Measurements from ENCODE around the gene ITGA11. TPM values are rescaled to one million over a fixed set of nuclear protein-coding genes. Genes with fewer than 3 reads are reported as not detected.

Gene ITGA11
- polyA plus RNA-seq, 3 donors = 2.3 to 2.9 (median 2.6) TPM

DNA sequence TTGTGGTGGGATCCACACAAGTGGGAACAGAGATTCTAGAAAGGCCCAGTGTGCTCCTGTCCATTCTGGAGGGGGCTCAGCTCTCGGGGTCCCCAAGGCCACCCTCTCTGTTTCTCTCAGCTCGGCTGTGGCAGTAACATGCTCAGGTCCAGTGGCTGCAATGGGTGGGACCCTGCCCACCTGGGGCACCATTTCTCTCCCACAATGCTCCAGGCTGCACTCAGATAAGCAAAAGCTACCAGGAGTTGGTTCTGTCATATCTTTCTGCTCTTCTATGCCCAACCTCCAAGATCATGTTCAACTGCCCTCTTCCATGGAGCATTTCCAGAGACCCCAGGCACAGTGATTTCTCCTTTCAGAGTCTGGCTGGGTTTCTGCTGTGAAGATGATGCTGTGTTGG is 40.8 kb downstream of the ITGA11 start:
- no peak for DNase-seq

DNA sequence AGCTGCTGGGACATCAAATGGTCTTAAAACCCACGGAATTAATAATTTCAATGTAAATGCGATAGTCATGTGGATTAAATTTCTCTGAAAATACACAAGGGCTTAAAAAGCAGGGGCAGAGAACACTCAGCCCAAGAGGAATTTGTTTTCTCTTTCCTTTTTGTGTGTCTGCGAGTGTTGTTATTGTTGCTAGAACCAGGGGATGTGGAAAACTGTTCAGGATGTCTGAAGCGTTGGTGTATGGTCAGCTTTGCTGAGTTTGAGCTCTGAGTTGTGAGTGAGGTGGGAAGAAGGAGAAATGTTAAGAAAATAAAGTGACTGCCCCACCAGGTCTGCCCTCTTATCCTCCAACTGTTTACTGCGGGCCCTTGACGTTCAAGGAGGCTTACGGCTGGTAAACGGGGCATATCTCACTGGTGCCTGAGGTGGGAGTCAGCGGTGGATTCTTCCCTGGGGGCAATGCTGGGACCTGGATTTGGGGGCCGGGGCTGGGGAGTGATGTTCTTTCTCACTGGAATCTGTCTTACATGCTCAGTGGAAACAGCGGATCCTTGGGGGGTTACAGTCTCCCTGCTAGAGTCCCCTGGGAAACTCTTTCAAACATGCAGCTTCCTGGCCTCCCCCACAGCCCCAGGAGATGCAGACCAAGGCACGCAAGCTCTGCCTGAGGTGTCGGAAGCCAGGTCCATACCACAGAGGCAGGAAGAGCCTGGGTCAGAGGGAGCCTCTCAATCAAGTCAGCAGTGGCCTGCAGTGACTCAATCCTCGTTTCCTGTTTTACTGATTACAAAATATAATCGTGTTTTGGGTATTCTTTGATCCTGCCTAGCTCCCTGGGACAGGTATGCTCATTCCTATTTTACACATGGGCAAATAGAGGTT is 41.8 kb downstream of the ITGA11 start:
- no peak for DNase-seq

DNA sequence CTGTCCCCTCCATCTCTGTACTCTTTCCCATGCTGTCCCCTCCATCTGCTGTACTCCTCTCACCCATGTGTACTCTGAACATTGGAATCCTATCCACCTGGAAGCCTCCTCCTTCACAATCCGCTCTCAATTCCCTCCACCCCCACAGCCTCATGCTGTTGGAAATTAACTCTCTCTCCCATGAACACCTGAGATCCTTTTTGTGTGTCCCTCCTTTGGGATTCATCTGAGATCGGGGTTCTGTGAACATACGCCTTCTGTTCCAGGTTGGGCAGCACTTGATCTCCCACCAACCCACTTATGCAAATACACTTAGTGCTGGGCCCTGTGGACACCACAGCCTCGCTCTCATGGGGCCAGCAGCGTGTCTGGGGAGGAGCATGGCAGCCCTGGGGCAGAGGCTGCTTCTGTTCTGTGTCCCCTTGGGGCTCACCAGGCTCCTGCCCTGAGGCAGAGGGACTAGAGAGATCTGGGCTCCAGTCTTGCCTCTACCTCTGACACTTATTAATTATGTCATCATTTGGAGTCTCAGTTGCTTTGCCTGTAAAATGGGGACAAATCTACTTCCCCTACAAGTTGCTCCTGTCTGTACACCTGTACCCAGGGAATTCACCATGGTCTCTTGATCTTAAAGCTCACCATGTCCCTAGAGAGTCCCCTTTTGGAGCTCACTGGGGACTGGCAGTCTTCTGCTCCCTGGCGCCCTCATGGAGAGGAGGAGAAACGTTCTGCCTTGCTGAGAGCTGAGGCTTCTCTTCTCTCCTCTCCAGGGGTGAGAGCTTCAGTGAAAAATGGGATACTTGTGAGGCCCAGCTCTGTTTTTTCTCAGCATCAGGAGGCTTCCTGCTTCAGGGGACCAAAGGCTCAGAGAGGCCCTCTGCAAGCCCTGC is 42.7 kb downstream of the ITGA11 start:
- no peak for DNase-seq

DNA sequence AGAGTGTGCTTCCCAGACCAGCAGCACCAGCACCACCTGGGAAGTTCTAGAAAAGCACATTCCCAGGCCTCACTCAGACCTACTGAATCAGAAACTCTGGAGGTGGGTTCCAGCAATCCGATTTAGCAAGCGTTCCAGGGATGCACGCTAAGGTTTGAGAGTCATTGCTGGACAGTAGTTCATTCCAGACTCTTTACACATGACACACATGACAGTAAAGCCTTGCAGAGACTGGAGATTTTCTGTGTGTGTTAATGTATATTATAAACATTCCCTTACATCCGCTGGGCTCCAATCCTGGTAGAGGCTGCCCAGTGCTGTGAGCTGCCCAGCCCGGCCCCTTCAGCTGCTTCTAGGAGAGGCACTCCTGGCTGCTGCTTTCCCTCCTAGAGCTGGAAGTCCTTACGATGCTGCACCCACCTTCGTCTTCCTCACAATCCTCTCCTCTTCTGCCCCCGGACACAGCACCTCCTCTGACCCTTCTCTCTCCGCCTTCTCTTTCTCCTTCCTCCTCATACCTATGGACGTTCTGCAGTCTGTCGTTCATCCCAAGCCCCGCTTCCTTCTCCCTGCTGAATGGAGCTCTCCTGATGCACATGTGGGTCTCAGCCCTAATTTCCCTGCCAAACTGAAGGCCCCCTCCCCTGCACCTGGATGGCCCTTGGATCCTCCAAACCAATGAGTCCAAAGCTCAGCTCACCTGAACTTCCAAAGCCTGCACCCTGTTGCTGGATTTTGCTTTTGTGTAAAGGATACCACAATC is 44.4 kb downstream of the ITGA11 start:
- no peak for DNase-seq

DNA sequence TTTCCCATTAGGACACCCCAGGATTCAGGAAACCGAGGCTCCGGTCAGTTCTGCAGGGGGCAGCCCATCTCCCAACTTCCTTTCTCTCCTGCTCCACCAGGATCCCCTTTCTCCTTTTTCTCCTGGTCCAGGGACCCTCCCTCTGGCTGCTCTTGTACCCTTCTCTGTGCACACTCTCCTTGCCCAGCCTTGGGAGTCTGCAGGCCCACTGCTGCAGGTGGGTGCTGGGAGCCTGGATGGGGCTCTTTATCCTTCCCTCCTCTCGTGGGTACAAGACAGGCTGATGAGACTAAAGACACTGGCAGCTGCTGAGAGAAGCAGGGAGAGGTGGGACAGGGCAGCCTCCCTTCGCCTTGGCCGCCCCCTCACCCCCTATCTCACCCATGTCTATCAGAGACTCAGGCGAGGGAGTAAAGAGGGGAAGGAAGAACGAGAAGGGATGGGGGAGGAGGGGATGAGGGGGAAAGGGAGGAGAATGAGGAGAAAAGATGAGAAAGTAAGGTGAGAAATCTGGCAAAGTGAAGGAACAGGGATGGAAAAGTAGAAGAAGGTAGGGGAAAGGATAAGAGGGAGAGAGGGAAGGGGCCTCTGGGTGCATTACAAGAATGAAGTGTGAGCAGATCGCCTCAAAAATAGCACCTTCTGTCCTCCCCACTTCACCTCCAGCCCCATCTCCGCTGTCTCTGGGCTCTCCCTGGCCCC is 45.2 kb downstream of the ITGA11 start:
- no peak for DNase-seq

DNA sequence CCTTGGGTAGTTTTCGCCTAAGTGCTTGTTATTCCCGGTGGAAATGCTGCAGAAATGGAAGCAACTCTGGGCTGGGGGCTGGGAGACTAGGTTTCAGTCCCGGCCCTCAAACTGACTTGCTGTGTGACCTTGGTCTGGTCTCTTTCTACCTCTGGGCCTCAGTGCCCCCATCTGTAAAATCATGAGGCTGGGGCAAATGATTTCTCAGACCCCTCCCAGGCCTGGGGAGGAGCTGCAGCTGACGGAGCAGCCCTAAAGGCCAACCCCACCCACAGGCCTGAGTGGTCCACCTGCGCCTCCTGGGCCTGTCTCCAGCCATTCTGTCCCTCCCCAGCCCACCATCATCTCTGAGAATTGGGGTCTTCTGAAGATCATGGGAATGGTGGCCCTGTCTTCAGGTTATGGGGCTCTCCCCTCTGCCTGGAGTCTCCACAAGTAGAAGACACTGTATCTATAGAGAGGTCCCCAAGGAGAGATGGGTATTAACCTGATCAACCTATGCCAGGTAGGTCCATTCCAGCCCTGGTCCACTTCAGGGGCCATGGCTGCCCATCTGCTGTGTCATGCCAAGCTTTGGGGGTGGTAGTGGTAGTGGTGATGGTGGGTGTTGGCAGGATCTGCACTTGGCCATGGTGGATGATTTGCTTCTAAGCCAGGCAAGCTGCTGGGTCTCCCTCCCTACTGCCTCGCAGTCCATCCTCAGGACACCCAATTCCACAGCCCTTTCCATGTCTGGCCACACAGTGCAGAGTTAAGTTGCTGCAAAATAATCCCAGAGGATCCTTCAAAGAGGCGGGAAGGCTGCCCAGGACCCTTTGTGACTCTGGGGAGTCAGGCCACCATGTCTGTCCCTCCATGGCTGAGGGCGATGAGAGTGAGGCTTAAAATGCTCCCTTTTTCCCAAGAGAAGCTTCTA is 46.0 kb downstream of the ITGA11 start:
- no peak for DNase-seq

DNA sequence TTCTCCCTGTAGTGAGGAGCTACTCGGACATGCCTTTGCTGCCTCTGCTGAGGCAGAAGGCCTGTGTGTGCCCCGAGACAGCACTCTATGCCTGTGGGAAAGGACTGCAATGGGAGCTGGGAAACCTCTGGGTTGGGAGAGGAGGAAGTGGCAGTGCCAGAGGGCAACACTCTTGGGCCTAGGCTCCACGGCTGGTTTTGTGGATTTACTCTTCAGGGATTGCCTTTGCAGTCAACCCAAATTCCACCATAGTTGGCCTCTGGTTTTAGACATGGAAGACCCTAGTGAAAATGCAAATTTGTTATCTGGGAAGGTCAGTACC is 46.8 kb downstream of the ITGA11 start:
- DNase-seq = no peak

DNA sequence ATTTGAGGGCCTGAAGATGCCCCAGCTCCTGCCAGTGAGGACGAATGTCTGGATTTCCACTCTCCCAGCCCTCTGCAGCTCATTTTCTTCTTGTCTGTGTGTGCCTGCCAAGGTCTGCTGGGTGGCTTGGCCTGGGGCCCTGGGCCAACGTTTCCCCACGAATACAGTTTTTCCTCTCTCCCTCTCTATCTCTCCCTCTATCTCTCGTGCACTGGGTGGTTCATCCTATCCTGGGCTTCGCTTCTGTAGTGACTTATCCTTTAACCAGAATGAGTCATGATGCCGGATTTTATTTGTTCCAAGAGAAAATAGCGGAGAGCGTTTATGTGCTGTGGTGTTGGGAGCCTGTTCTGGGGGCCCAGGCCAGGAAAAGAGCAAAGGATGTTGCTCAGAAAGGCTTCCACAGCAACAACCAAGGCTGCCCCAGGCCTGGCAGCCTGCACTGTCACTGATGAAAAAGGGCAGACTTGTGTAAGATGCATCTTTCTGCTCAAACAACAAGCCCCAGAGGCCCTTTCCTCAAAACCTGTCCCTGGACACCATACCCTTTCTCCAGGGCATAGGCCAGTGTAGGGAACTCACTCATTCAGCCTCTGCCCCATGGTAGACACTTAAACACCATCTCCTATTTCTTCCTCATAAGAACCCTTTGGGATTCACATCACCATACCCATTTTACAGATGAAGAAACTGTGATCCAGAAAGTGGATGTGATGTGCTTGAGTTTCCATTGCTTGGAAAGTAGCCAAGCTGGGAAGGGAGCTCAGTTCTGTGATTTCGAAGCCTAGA is 47.3 kb downstream of the ITGA11 start:
- DNase-seq = no peak

DNA sequence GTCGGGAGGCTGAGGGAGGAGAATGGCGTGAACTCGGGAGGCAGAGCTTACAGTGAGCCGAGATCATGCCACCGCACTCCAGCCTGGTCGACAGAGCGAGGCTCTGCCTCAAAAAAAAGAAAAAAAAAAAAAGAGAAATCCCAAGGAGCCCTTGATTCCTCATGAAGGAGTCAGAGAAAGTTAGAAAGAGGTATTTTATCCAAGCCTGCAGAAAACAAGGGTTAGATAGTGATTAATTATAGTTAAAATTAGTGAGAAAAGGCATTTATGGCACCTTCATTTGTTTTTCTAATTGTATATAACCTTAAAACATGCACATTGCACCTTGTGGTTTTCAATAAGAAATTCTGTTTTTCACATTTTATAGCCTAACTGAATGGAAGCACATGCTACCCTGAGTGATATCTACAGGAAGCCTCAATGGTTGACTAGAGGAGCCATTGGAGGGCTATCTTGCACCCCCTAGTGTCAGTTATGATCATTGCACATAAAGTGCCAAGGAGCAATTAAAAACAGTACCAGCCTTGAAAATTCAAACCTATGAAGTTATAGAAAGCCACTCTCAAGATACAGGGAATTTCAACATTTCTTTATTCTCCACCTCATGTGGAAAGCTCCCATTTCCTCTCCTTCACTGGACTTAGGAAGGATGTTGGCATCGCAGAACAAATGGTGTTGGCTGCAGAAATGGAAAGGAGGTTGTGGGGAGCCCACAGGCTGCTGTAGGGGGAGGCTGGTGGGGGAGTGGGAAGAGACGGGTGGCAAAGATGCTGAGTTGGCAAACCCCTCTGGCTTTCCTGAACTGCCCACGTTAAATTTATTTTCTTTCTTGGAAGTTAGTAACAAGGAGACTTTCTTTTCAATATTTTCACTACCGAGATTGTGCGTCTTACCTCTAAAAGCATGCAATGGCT is 48.5 kb downstream of the ITGA11 start:
- DNase-seq = no peak

DNA sequence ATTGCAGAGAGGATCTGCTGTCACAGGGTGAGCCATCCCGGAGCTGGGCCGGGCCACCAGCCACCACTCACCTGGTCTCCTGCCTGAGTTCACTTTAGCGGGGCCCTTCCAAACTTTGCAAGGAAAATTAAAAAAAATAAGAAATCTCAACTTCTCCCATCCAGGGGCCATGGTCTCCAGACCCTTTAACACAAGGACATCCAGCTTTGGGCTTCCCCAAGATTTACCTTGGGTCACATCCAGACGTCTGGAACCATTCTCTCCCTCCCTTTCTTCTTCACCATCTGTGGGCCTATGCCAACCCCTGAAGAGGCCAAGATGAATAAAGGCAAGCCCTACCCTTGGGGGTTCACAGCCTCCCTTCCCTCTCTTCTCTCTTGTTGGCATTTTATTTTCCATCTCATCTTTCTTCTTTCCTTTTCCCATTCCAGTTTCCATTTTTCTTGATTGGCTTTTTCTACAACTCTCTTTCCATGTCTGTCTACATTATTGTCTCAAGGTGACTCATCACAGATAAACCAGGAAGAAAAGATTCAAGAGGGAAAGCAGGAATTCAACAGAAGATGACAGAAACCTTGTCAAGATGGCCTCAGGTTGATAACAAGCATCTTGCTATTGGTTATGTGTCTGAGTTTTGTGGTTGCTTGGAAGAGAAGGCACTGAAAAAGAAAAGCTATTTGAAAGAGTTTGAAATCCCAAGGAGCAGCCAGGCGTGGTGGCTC is 49.5 kb downstream of the ITGA11 start:
- DNase-seq = no peak

DNA sequence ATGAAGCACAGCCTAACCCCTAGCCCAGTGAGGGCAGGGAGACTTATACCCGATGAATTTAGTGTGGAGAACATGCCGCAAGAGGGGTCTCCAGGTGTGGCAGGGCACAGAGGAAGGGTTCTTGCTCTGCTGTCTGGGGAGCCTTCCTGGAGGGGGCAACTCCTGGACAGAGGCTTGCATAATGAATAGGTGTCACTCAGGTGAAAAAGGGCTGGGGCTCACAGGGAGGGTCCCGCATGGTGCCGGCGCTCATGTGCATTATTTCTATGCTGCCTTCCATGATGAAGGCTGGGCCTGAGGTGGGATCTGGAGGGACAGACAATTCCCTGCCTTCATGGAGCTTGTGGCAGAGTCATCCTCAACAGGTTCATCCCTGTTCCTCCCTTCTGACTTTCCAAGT is 51.5 kb downstream of the ITGA11 start:
- no peak for DNase-seq

DNA sequence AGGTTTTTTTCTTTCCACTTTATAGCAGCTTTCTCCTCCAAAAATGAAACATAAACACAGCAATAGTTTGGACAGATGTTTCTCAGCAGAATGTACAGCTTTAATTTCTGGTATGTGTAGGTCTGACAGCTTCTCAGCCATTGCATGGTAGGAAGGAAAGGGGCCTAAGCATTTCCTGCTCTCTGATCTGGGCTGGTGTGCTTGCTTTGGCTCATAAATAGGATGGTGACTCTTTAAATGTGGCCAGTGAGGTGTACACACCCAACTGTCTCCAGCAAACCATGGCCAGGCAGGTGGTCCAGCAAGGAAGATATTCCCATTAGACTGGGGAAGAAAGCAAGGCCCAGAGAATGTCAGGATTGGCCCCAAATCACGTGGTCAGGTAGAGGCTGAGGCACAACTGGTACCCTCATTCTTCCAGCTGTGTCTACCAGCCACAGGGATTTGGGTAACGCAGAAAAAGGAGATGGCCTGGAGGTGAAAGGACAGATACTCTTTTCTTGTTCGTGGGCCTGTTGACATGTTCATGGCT is 52.1 kb downstream of the ITGA11 start:
- DNase-seq = peak; percentile 34

DNA sequence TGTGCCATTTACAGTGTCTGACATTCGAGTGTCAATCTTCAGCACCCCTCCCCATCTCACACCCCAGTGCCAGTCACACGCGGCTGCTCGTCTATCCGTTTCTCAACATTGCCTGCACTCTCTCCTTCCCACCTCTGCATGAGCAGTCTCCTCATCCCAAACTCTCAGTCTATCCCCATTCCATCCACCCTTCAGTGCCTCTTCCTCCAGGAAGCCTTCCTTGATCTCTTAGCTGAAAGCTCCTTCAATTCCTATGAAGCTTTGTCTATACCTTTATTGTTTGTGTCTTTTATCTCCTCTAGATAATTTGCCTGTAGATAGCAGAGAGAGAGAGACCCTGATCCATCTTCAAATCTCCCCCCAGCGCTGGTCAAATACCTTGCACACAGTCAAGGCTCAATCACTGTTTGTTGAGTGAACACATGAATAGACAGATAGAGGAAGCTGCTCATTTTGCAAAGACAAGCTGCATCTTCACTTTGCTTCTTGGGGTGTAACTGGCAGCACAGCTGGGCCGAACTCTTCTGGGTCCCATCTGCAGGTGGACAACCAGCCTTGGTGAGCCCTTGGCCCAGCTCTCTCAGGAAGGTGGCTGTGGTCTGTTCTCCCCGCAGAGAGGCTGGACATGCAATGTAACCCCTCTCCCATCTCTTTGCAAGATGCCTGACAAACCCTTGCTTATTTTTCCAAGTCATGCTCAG is 52.8 kb downstream of the ITGA11 start:
- DNase-seq = no peak

DNA sequence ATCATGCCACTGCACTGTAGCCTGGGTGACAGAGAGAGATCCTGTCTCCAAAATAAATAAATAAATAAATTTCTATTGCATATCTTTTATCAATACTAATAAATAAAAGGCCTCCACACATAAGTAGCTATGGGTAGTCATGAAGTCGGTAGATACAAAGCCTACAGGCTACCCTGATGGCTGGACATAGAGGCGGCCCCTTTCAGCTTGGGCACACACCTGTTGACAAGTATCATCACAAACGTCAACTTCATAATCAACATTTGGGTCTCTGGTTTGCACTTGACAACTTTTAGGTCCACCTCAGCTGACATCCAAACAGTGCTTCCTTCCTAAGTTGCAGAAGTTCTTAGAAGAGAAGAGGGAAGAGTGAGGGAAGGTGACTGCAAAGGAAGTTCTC is 53.4 kb downstream of the ITGA11 start:
- DNase-seq = no peak

DNA sequence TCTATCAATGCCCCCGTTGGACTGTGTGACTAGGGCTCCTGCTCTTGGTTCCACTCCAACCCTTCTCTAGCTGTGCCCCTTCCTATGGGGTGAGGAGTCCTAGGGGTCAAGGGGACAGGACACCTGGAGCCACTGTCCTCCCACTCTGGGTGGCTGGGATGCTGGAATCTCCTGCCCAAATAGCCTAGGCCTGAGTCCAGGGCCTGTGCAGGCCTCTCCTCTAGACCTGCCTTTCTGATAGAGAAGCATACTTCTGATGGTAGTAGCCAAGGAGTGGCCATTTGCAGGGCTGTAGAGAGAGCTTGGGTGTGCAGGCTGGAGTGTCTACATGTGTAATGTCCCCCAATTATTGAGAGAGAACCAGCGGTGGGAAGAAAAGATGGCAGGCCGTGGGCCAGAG is 54.2 kb downstream of the ITGA11 start:
- no peak for DNase-seq

DNA sequence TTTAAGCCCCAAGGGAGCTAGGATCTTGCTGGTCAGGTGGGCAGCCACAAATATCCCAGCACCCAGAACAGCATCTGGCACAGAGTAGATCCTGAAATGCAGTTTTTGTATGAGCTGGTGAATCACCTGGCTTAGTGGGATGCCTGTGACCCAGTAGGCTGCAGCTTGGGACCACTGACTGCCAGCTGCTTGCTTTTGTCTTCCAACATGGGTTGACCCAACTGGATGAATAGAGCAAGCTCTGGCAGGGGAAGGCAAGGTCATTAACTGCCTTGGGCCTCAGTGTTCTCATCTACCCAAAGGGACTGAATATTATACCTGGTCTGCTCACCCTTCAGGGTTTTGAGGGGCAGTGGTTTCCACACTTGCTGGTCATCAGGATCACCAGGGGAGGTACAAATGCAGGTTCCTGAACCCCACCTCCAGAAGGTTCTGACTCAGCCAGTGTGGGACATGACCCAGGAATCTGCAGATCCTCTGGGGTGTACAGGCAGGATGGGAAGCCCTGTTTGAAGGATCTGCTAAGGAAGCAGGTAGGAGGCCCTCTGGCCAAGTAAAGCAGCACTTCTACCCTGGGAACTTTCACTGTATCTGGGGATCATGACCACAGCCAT is 55.4 kb downstream of the ITGA11 start:
- DNase-seq = no peak

All from renal pelvis (tissue), 4 donors.